NCI-H226 (cell line): ENCODE data around the gene PDAP1.
"Not testable (repeated sequence)": the region's sequence is repeated elsewhere in the genome, so short reads cannot be mapped to it uniquely, and the experiment has no call there.

Experiments used
- DNase-seq: peaks from one replicate; pipeline ENCODE4 v3.0.0-alpha.2; 2015

Gene PDAP1

GRCh38 chr7:99374111-99375064, 34.0 kb downstream of the PDAP1 start, which contains the start of gene ARPC1B:
TSS of gene ARPC1B (plus strand) at chr7:99374730. CDS start at chr7:99385715, 10,985 bp downstream.
- peak; percentile 77 for DNase-seq

DNA sequence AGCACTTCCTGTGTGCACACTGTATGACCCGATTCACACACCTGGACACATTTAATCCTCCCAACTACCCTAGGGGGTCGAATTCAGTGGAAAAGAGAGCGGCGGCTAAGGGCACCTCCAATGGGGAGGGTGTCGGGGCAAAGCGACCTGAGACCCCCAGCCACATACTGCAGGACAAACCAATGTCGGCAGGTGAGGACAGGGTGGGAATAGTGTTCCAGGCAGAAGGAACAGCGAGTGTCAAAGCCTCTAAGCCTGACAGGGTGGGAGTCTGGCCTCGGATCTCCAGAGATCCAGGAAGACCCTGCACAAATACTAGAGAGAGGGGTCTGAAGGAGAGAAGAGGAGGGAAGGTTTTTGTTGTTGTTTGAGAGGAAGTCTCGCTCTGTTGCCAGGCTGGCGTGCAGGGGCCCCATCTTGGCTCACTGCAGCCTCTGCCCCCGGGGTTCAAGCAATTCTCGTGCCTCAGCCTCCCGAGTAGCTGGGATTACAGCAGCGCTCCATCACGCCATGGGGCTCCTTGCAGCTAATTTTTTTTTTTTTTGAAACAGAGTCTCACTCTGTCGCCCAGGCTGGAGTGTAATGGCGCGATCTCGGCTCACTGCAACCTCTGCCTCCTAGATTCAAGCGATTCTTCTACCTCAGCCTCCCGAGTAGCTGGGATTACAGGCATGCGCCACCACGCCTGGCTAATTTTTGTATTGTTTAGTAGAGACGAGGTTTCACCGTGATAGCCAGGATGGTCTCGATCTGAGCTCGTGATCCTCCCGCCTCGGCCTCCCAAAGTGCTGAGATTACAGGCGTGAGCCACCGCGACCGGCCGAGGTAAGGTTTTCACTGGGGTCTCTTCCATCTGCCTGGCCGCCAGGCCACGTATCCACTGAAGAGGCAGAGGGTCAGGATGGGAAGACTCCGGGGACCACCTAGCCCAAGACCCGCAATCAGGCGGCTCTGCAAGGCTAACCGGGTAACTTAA, 35.0 kb downstream of the PDAP1 start:
- no peak for DNase-seq

DNA sequence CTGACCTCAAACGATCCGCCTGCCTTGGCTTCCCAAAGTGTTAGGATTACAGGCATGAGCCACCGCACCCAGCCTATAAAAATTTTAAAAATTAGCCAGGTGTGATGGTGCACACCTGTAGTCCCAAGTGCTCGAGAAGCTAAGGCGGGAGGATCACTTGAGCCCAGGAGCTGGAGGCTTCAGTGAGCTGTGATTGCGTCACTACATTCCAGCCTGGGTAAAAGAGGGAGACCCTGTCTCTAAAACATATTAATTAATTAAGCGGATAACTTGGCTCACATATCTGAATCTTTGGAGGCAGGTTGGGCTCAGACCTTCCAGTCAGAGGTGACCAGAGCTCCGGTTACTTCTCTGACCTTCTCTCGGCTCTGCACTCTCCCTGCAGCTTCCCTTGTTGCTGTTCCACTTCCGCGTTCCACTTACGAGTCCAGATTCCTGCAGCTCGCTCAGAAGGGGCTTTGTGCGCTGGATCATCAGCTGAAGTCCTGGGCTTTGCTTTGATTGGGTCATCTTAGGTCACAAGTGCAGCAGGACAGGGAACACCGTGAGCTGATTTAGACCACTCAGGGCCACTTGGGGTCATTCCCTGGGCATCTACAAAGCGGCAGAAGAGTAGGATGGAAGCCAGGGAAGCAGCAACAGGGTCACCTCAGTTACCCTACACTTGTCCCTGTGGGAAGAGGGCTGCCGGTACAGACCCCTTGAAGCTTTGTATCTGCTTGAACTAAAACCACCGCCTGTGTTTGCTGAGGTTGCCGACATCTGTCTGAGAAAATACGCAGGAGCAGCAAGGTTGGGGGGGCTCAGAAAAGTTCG, 35.9 kb downstream of the PDAP1 start:
- peak; percentile 39 for DNase-seq

- DNase-seq = peak; percentile 25
These were observed 36.9 kb downstream of the PDAP1 start for GRCh38 chr7:99371376-99371920.

DNA sequence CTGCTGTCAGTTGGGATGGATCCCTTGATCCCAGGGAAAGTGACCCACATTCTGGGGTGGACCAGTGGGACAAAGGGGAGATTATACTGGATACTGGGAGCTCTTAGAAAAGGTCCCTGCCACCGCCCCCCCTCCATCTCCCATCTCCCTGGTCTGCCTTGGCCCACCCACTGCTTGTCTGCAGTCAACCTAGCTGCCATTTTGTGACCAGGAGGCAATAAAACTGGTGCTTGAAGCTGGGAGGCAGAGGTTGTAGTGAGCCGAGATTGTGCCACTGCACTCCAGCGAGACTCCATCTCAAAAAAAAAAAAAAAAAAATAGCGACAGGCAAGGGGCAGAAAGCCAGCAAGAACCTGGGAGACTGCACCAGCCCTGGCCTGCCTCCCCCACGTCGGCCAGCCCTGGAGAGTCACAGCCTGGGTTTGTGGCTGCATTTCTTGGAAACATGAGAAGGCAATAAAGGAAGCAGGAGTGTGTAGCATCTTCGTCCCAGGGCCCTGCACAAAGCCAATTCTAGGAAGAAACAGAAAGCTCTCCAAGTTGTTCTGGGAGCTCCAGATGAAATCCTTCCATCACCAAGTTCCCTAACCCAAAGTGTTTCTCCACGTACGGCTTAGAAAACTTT, 38.5 kb downstream of the PDAP1 start:
- no peak for DNase-seq

GRCh38 chr7:99368750-99369389, 39.5 kb downstream of the PDAP1 start:
- no peak for DNase-seq

GRCh38 chr7:99366646-99367045, 41.8 kb downstream of the PDAP1 start:
- no peak for DNase-seq

DNA sequence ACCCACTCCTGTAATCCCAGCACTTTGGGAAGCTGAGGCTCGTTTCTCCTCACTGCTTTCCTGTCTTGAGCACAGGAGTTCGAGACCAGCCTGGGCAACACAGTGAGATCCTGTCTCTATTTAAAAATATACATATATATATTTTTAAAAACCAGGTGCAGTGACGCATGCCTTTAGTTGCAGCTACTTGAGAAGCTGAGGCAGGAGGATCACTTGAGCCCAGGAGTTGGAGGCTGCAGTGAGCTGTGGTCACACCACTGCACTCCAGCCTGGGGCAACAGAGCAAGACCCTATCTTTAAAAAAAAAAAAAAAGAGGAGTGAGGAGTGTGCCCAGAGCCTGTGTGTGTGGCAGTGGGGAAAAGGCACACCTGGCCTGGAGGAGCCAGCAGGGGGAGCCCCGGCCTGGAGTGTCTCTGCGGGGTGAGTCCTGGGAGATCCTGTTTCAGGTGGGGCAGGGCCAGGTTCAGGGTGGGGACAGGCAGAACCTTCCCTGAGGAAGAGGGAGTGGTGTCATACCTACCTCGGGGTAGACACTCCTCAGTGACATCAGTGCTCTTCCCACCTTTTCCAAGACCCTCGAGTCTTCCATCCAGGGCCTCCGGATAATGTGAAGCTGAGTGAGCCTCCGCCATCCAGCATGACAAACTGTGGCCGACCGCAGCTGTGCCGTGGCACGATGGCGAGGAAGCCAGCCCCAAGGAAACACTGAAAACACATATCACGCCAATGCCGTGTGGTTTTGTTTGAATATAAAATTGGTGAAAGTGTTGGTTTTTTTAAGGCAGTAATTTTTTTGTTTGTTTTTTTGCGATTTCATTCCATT, 42.9 kb downstream of the PDAP1 start:
- peak; percentile 26 for DNase-seq

- DNase-seq = no peak
These were observed 45.1 kb downstream of the PDAP1 start for GRCh38 chr7:99363286-99363685.

DNA sequence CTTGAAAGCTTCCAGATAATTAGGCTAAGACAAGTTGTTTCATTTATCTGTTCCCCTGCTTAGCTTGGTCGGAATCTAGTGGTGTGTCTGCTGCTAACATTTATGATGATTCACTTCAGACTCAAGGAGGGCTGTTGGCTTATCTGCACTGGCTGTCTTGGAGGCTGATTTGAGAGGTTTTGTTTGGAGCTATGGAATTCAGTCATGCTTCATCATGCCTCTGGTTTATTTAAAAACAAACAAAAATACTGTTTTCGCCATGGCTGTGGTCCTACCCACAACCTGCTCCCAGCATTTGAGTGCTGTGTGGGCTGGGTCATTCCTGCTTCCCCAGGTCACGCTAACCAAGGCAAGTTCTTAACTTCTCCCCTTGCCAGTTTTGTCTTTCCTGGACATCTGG, 45.6 kb downstream of the PDAP1 start:
- DNase-seq = peak; percentile 82

DNA sequence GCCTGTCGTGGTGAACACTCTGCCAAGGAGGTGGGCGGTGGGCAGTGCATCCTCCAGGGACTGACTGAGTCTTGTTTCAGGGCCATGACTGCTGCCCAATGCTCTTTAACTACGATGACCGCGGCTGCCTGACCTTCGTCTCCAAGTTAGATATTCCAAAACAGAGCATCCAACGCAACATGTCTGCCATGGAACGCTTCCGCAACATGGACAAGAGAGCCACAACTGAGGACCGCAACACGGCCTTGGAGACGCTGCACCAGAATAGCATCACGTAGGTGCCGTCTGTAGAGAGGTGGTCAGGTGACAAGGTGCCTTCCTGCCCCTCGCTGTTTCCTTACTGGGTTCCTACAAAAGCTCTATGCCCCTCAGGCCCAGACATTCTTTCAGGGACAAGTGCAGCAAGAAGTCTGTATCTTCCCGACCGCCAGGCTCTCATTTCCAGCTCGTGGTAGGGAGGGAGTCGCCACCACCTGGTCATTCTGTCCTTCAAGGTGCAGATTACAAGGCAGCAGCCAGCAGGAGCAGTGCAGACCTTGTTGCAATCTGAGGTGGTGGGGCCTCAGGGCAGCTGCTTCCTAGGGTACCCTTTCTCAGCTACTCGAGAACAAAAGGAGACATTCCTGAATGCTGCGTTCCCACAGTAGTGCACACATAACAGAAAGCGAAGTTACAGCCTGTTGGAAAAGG, 48.8 kb downstream of the PDAP1 start:
- no peak for DNase-seq

DNA sequence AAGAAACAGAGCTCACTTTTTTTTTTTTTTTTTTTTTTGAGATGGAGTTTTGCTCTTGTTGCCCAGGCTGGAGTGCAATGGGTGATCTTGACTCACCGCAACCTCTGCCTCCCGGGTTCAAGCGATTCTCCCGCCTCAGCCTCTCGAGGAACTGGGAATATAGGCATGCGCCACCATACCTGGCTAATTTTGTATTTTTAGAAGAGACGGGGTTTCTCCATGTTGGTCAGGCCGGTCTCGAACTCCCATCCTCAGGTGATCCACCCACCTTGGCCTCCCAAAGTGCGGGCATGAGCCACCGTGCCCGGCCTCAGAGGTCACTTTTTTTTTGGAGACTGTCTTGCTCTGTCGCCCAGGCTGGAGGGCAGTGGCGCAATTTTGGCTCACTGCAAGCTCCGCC, 49.9 kb downstream of the PDAP1 start:
- not testable (repeated sequence) for DNase-seq

DNA sequence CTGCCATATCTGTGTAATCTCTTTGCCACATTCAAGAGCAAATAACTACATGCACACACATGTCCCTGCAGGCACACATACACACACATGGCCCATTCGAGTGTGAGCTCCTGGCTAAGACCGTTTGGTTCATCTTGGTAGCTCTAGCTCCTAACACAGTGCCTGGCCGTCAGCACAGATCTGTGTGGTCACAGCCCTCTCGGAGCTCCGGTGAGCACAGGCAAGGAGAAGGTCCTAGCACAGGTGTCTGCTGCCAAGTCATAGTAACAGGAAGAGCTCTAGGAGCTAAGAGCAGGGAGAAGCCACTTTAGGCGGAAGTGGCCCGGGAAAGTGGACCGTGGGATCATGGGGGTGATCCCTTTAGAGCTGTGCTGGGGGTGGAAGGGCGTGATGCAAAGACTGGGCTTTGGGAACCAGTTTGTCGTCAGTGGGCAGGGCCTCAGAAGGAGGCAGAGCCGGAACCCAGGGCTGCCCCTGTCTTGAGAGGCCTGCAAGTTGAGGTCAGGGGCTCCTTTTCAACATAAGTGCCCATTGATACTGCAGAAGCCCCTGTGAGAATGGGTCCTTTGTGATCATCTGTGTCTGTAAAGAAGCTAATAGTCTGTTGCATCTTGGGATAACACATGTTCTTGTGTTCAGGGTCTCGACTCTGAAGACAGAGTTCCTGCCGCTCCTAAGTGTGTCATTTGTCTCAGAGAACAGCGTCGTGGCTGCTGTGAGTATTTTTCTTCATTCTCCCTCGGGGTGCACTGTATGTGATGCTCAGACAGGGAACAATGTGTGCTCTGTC, 50.5 kb downstream of the PDAP1 start:
- no peak for DNase-seq

GRCh38 chr7:99355098-99355497, 53.3 kb downstream of the PDAP1 start:
- no peak for DNase-seq

DNA sequence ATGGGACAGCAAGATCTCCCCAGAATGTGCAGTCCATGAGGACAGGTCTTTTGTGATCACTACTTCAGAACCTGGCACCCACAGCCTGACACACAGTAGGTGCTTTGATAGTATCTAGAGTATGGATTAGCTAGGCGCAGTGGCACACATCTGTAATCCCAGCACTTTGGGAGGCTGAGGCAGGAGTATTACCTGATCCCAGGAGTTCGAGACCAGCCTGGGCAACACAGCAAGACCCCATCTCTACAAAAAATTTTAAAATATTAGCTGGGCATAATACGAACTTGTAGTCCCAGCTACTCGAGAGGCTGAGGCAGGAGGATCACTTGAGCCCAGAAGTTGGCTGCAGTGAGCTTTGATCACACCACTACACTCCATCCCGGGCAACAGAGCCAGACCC, 56.1 kb downstream of the PDAP1 start:
- DNase-seq = no peak

- DNase-seq = not testable (repeated sequence)
These were observed 57.8 kb downstream of the PDAP1 start for GRCh38 chr7:99350641-99351040.
